ENCODE results near the gene CACNA1H.

GRCh38 chr16:1126586-1126985 is 26.3 kb upstream of the CACNA1H start:
- no peak for TF ChIP-seq CTCF (IDR thresholded peaks at IDR 0.05)
- TF ChIP-seq POLR2A (IDR thresholded peaks at IDR 0.05): no peak
